NOMO-1 treated with DMSO at 0.1 percent for 48 hours (cell line): Measurements from ENCODE around the gene NKX6-1.

Experiments
- DNase-seq: peaks from one replicate; lab custom pipeline; 2025; ENCODE audit not compliant: unreplicated experiment; lab: John Stamatoyannopoulos, UW

NKX6-1 gene

DNA sequence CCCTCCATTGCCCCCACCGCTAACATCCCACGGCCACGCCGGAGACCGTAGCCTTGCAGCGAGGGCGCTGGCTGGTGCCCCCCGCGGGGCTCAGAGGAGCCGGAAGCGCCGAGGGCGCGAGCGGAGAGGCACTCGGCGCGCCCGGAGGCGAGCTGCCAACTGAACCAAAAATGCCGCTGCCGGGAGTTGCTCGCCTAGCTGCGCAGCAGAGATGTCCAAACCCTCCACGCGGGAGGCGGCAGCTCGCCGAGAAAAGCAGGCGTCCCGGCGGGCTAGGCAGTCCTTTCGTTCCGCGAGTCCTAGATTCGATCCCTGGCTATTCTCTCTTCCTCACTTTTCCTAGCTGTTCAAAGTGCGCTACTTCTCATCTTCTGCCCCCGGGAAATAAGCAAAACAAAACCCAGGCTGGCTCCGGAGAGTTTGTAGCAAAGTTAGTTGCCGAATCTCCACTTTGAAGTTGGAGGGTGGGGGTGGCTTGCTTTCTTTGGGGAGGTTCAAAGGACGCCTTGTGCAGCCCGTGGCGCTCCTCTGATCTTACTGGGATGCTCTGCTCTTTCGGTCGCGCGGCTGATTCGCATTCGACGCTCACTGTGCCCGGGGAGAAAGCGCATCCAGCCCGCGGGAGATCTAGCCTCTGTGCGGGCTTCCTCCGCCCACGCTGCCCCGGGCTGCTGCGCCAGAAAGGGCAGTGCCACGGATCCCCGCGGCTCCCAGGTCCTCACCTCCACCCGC, 723 bp downstream of the NKX6-1 start:
- no peak for DNase-seq

DNA sequence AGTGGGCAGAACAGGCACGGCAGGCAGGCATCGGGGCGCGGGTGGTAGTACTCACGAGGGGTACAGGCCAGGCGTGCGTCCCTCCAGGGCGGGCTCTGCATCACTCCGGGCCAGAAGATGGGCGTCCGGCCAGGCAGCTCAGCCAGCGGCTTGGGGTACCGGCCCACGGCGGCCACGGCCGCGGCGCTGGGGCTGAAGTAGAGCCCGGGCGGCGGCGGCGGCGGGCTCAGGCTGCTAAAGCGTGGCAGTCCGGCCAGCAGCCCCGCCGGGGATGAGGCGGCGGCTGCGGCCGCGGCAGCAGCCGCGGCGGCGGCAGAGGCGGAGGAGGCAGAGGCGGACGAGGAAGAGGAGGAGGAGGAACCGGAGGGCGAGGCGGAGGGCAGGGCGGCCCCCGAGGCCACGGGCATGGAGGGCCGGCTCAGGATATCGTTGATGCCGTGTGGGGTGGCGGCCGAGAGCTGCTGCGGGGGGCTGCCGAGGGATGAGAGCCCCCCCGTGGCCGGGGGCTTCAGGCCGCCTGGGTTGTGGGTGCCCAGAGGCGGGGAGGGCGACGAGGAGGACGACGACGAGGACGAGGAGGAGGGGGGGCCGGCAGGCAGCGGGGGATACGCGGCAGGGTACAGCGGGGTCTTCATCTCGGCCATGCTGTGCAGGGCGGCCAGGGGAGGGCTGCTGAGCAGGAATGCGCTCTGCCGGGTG, 1.4 kb downstream of the NKX6-1 start:
- DNase-seq: no peak

DNA sequence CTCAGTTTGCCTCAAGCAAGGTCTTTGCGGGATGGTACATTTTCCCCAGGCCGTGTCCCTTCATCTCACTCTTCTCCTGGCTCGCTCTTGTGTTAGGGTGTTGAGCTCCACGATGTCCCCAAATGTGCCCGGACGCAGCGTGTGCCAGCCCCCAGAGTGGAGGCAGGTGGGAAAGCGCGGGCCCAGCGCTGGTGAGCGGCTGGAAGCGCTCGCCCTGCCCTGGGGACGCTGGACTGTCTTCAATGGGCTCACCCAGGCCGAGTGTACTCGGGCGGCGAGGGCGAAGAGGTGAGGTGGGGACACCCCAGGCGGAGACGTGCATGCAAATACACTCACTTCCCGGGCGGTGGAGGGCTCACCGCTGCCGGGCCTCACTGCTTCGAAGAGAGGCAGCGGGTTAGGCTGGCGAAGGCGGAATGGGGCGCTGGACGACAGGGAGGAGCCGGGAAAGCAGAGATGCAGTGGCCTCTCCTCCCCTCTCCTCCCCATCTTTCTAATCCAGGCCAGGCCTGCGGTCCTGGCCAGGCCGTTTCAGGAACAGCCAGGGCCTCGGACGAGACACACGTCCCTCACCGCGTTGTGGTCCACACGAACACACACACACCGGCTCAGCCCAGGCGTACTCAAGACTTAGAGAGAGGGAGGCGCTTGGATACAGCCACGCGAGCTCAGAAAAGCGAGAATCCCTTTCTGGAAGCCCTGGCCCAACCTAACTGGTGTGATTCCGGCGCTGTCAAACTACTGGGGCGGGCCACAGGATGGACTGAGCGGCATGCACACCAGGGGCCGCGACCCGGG, 2.2 kb downstream of the NKX6-1 start:
- no peak for DNase-seq

DNA sequence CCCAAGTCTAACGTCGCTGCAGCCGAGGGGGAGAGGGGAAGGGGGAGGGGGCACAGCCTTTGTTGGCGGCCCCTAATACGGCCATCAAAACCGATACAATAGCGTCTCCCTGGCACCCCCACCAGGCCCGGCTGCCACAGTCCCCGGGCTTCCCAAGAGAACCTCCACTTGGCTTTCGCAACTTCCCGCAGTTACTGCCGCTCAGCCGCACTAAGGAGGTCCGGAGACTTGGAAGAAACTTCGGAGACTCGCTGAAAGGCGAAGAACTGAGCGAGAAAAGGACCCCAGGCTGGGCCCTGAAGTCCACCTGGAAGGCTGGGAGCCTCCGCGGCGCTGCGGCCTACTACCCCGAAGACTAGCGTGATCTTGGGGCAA, 2.8 kb downstream of the NKX6-1 start:
- no peak for DNase-seq

DNA sequence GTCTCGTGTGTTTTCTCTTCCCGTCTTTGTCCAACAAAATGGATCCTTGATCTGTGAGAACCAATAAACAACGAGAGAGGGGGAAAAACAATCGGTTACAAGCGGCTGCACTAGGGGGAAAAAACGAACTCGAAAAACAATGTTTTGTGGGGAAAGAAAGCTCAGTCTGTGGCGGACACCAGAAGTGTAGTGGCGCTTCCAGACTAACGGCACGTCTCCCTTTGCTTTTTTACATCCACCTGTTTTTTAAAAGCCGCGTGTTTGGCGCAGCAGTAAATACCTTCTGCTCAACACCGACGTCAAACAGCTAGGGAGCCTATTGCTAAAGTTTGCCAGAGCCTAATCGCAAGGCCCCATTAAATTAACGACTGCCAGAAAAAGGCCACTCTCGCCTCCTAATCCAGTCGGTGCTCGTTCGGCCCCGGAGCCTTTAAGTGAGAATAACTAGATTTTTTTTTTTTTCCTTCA, 3.3 kb downstream of the NKX6-1 start:
- DNase-seq: no peak

DNA sequence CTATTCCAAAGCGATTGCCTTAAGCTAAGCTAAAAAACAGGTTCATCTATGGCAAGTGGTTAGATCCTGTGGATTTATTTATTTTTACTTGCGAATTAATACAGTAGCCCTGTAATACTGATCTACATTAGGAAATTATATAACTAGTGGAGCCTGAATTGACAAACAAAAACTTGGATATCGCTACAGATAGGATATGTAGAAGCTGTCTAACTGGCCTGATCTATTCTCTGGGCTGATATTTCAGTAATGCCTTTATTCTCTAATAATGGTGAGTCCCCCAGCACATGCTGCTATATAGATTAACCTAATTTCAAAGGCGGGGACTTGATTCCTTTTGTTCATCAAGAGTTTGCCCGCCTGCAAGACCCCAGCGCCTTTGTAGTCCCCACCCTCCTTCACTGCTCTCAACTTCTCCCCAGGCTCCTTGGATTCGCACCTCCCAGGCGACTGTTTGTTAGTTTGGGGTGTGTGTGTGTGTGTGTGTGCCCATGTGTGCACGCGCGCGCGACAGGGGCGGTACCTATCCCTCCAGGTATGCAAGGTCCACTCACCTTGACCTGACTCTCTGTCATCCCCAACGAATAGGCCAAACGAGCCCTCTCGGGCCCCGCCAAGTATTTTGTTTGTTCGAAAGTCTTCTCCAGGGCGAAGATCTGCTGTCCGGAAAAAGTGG, 3.8 kb downstream of the NKX6-1 start:
- no peak for DNase-seq

DNA sequence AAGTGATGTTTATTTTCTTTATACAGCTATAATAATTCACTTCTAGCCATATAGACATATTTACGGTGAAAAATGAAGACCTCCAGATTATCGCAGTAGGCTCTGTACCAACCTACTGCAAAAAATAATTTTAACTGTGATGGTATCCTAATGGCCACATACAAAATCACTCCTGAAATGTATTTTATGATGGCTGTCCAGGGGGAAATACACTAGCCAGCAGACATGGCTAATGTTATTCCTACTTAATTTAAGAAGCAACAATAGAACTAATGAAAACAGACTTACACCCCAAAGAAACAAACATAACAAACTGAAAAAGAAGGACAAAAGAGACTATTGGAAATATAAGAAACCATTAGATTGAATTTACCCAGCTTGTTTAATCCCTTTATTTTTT, 4.6 kb downstream of the NKX6-1 start:
- no peak for DNase-seq

DNA sequence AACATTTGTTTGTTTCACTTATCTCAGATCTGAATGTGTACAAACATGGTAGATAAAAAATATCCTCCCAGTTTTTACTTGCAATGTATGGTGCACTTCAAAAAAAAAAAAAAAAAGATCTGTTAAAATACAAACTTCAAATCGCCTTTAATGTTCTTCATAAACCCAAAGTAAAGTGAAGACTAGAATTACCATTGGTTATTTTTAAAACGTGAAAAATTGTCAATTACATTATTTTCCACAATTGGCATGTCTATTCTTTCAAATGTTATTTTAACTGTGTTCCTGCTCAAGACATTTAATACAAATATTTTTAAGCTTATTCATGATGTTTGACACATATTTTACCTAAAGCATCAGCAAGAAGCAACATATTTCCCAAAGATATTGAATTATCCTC, 5.0 kb downstream of the NKX6-1 start:
- DNase-seq: no peak

DNA sequence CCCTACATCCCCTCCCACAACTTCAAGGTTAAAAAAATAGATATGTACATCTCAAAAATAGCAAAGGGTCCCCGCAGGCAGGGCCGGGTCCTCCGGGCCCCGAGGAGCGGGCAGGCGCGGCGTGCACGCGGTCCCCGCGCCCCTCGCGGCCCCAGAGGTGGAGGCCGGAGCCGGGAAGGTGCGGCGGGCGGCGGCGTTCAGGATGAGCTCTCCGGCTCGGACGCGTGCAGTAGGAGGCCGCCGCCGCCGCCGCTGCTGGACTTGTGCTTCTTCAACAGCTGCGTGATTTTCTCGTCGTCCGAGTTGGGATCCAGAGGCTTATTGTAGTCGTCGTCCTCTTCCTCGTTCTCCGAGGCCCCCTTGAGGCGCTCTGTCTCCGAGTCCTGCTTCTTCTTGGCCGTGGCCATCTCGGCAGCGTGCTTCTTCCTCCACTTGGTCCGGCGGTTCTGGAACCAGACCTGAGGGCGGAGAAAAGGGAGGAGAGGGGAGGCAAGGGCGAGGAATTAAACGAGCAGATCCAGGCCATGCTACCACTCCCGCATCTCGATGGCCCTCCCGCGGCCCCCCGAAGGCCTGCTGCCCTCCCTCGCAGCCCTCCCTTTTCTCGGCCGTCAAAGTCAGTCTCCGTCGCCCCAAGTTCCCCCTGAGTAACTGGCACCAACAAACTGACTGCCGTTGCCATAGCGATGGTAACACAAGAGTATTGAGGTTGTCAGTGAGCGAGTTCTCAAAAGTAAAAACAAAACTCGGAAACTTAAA, 5.8 kb downstream of the NKX6-1 start:
- DNase-seq: no peak

DNA sequence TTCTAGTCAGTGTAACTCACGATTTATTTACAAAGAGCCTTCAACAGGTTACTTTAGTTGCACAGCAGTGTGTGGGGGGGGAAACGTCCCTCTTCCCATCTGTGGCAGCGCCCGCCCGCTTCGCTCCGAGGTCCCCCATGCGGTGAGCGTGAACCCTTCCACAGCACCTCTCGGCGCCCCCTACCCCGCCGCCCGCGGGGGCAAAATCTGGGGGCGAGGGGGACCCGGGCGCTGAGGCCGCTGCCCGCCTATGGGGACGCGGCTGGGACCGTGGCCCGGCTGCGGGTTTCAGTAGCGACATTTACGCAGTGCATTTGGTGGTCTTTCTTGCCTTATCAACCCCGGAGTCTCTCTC, 6.4 kb downstream of the NKX6-1 start:
- no peak for DNase-seq

DNA sequence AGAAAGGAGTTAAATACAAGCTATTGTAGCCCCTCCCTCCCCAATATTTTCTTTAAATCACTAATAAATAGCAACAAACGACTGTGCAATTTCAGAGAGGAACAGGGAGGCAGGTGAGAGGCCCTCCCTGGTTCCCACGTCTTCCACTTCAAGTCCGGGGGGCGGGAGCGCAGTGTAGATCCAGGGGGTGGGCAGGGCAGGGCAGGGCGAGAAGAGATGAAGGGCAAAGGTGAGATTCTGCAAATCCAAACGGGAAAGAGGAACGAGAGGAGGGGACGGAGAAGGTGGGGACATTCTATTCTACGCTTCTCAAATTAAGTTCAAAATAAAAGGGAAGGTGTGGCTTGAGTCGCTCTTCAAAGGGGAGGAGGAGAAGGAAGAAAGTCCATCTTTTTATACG, 6.8 kb downstream of the NKX6-1 start:
- no peak for DNase-seq

DNA sequence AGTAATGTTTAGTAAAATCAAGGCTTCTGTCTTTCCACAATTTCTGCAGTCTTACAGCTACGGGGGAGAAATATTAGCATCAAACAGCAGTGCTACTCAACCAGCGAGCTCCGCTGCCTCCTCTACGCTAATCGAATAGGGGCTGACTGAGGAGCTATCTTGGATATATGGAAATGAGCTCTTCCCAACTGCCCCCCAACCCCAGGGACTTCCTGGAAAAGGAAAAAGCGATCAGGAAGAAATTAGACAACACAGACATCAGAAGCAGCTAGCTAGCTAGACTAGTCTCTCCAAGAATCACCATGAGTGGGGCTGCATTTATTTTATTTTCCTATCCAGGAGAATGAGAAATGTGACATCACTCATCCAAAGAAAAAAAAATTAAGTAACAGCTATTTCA, 7.6 kb downstream of the NKX6-1 start:
- no peak for DNase-seq

DNA sequence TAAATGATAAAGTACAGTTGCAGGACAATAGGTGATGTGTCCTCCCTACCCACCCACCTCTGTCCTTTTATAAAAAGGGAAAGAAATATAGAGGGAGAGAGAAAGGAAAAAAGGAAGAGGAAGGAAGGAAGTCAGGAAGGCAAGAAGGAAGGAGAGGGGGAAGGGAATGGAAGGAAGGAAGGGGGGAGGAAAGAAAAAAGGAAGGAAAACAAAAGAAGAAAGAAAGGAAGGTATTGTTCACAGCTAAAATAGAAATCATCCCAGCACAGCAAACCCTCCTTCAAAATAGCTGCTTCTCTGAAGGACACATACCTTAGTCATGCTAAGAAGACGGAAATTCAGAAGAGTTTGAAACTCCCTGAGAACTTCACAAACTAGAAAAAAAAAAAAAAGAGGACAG, 8.4 kb downstream of the NKX6-1 start:
- DNase-seq: no peak

DNA sequence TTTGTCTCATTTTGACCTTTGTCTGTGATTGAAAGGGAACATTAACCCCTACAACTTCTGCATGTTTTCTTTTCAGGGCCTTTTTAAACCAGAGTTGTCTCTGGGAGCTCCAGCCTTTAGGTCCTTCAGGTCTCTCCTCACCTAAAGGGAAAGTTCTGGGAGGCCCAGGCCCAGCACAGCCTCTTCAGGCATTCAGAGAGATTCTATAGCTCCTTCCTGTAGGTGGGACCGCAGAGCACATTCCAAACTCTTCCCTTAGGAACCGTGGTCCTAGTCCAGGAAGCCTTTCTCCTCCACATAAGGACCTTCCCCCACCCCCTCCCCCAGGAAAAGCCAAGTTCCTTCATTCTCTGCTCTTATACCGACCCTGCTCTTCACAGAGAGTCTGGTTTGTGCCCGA, 14.9 kb downstream of the NKX6-1 start:
- no peak for DNase-seq

DNA sequence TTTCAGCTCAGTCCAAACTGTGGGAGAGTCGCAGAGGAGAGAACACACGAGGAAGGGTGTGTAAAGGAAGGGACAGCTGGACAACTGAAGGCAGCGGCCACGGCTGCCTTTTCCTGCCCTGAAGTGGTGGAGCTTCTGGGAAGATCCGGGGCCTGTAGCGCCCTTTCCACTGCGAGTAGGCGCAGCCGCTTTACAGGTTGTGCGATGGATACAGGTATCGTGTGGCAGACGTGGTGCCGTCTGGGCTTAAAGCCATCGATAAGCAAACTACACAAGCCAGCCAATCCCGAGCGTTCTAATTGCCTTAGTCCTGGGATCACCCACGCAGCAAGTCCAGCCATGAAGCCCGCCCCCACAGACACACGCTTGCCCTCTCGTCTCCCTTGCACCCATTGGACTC, 15.4 kb downstream of the NKX6-1 start:
- no peak for DNase-seq

DNA sequence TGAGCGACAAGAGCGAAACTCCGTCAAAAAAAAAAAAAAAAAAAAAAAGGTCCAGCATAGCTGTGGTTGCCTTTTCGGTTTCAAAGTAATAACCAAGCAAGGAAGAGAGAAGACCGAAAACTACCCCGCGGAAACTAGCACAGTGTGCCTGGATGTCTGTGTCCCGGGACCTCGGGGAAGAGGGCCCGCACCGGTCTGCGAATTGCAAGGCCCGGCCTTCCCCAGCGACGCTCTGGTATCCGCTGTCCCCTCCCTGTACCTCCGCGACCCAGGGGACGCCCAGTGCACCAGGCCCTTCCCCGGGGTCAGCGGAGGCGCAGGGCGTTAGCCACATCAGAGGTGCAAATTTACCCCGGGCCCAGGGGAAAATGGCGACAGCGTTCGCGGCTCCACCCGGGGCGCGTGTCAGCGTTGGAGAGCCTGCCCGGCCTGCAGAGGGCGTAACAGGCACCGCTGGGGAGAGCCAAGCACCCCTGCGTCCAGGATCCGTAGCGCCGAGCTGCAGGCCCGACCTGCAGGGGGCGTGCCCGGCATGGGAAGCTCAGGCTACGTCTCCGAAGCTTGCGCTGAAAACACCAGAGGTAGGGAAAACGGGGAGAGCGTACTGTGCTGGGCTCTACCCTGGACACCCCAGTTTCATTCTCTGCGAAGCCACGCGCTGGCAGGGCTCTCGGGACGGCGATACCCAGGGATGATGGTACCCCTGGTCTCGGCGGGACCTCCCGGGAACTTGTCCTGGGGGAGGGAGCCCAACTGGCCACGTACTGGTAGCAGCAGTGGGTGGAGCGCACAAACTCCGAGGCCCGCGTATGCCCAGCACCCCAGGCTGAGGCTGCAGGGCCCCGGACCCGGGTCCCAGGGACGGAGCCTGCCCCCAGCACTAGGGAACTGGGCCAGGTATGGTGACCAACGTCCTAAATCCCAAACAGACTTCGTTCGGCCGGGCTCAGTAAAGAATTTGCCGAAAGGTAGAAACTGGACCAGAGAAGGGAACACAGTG, 16.2 kb downstream of the NKX6-1 start:
- DNase-seq: no peak

DNA sequence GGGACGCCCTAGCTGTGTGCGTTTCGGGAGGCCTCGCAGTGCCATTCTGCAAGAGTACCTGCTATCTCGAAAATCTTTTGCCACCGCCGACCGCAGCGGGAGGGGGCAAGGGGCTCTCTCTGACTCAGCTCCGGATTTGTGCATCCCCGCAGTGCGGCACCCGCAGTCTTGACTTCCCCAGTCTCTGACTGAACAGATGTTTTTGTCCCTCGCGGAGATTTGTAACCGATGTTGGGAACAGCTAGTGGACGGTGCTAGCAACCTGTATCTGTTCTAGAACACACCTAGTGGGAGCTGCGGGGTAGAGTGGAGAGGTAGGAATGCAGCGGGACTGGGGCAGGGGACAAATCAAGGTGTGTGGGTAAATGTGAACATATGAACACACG, 17.2 kb downstream of the NKX6-1 start:
- no peak for DNase-seq

DNA sequence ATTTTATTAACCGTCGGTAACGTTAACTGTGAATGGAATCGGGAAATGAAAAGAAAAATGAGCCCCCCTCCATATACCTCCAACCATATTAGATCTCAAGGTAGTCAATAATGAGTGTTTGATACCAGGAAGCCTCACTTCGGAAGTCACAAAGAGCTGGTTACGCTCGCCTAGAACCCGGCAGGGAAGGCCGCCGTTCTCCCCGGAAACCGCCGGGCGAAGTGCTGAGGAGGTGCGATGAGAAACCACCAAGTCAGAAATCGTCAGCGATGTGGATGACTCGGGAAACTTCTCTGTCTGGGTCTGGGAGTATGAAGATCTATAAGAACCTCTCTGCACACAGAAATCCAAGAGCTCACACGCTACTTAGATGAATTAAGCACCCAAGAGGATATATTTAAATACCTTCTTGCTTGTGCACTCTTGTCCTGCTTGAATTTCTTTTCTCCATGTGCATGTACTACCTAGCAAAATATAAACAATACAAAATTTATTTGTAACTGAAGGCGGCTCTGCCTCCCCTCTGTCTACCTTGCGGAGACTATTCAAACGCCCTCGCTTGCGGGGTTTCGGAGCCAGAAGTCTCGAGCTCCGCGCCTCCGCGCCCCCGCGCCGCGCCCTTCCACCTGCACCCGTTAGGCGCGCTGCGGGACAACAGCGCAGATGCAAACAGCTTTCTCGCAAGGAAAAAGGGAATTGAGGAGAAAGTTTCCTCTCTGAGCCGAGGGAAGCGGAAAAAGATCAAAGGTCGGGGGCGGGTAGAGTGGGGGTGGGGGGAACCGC, 17.8 kb downstream of the NKX6-1 start:
- DNase-seq: no peak

DNA sequence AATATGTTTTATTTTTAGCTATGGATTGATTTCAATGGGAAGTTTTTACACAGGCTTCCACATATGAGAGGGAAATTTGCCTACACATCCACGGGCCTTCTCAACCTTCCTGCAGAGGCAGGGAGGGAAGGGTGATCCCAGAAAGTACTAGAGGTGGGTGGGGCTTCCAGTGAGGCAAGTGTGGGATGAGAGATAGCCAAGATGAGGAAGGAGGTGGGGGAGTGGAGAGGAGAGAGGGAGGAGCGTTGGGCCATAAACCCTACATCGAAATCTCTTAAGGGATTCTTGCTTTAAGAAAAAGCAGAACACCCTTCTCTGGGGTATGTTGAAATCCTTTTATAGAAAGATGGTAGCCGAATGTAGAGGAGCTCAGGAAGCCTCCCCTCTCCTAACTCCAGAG, 19.0 kb downstream of the NKX6-1 start:
- DNase-seq: no peak
